Thyroid gland (tissue), 4 donors: Measurements from ENCODE around the gene ADORA2B.

ENCODE experiments used
- POLR2A ChIP-seq, 2 donors: fragments of 450-650 bp; IDR thresholded peaks; one replicate each; pipeline ENCODE4 v1.6.1; 2017; ENCODE audit warnings: antibody characterized with exemption in 2 of 2, mild to moderate bottlenecking in 2 of 2, moderate library complexity in 1 of 2
- TF ChIP-seq, protein P1 (sequence below), 6 experiments: fragments of 200-600 bp in 3 of 6; fragments of 450-650 bp in 3 of 6; sonication (generic) in 3 of 6; IDR thresholded peaks; one replicate each; pipeline ENCODE4 v1.5.1; 2016 to 2019; ENCODE audit warnings: antibody characterized with exemption in 6 of 6, mild to moderate bottlenecking in 2 of 6, inconsistent platforms in 1 of 6, moderate library complexity in 1 of 6

DNA sequence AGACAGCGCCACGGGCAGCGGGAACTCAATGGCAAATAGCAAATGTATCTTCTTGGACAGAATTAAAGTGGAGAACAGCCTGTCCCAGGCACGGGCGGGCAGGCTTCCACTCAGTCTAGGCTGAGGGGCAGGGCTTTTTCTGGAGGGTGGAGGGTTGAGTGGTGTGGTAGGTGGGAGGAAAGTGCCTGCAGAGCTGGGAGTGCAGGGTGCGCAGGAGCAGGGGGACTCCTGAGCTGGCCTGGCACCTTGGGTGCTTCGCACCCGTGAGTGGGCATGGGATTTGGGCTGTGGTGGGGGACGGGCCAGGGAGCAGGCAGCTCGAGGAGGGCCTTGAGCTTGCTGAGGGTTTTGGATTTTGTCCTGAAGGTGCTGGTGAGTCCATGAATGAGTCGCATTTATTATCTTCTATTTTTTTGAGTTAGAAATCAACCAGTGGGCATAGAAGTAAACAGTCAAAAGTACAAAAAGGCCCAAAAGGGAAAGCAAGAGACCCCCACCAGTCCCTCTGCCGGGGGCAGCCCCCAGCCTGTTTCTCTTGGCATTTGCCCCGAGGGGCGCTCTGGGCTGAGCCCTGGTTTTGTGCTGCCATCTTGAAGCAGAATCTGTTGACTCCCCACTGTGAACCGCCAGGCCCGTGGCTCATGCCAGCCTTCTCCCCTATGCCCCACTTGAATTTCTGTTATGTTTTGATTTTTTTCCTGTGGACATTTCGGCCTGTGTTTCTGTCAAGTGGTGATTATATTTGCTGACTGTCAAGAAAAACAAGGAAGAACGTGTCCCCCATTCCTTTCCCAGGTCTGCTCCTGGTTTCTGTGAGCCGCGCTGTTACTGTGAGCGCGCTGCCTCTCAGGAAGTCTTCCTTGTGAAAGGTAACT is 8.2 kb downstream of the ADORA2B start:
- no peak for TF ChIP-seq POLR2A (IDR thresholded peaks at IDR 0.05)
- TF ChIP-seq, protein P1, sequence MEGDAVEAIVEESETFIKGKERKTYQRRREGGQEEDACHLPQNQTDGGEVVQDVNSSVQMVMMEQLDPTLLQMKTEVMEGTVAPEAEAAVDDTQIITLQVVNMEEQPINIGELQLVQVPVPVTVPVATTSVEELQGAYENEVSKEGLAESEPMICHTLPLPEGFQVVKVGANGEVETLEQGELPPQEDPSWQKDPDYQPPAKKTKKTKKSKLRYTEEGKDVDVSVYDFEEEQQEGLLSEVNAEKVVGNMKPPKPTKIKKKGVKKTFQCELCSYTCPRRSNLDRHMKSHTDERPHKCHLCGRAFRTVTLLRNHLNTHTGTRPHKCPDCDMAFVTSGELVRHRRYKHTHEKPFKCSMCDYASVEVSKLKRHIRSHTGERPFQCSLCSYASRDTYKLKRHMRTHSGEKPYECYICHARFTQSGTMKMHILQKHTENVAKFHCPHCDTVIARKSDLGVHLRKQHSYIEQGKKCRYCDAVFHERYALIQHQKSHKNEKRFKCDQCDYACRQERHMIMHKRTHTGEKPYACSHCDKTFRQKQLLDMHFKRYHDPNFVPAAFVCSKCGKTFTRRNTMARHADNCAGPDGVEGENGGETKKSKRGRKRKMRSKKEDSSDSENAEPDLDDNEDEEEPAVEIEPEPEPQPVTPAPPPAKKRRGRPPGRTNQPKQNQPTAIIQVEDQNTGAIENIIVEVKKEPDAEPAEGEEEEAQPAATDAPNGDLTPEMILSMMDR (IDR thresholded peaks at IDR 0.05) = no peak
